ENCODE data around the gene ARHGAP42. TPM values are rescaled to one million over a fixed set of nuclear protein-coding genes. Genes with fewer than 3 reads are reported as not detected.

ARHGAP42 gene
- total and polyA plus RNA-seq, 2 of the 13 experiments (the other 11 are each of a cell fraction or from before 2014, with no cell fraction given), result 2.5 to 4.3 TPM

- no peak for TF ChIP-seq ZNF646 (CRISPR knock-in tag; IDR thresholded peaks at IDR 0.05)
- no peak for TF ChIP-seq KLF13 (CRISPR knock-in tag; IDR thresholded peaks at IDR 0.05)
- TF ChIP-seq CBX5 (CRISPR knock-in tag; IDR thresholded peaks at IDR 0.05; ENCODE audit: borderline replicate concordance), result no peak
- no peak for TF ChIP-seq ZNF512B (CRISPR knock-in tag; IDR thresholded peaks at IDR 0.05; ENCODE audit: borderline replicate concordance)
- TF ChIP-seq RFX1 (IDR thresholded peaks at IDR 0.05), result no peak
- TF ChIP-seq ZNF354B (CRISPR knock-in tag; IDR thresholded peaks at IDR 0.05), result no peak
- TF ChIP-seq, protein P1, sequence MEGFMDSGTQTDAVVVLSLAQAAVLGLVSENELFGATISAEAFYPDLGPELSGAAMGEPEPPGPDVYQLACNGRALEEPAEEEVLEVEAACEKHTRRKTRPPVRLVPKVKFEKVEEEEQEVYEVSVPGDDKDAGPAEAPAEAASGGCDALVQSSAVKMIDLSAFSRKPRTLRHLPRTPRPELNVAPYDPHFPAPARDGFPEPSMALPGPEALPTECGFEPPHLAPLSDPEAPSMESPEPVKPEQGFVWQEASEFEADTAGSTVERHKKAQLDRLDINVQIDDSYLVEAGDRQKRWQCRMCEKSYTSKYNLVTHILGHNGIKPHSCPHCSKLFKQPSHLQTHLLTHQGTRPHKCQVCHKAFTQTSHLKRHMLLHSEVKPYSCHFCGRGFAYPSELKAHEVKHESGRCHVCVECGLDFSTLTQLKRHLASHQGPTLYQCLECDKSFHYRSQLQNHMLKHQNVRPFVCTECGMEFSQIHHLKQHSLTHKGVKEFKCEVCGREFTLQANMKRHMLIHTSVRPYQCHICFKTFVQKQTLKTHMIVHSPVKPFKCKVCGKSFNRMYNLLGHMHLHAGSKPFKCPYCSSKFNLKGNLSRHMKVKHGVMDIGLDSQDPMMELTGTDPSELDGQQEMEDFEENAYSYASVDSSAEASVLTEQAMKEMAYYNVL (CRISPR knock-in tag; IDR thresholded peaks at IDR 0.05; ENCODE audit: borderline replicate concordance), result no peak
- no peak for TF ChIP-seq UBTF (CRISPR knock-in tag; IDR thresholded peaks at IDR 0.05)
- no peak for TF ChIP-seq ZNF501 (CRISPR knock-in tag; IDR thresholded peaks at IDR 0.05)
- TF ChIP-seq, protein P2, sequence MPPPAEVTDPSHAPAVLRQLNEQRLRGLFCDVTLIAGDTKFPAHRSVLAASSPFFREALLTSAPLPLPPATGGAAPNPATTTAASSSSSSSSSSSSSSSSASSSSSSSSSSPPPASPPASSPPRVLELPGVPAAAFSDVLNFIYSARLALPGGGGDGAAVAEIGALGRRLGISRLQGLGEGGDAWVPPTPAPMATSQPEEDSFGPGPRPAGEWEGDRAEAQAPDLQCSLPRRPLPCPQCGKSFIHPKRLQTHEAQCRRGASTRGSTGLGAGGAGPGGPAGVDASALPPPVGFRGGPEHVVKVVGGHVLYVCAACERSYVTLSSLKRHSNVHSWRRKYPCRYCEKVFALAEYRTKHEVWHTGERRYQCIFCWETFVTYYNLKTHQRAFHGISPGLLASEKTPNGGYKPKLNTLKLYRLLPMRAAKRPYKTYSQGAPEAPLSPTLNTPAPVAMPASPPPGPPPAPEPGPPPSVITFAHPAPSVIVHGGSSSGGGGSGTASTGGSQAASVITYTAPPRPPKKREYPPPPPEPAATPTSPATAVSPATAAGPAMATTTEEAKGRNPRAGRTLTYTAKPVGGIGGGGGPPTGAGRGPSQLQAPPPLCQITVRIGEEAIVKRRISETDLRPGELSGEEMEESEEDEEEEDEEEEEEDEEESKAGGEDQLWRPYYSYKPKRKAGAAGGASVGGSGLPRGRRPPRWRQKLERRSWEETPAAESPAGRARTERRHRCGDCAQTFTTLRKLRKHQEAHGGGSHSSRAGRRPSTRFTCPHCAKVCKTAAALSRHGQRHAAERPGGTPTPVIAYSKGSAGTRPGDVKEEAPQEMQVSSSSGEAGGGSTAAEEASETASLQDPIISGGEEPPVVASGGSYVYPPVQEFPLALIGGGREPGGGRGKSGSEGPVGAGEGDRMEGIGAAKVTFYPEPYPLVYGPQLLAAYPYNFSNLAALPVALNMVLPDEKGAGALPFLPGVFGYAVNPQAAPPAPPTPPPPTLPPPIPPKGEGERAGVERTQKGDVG (CRISPR knock-in tag; IDR thresholded peaks at IDR 0.05; ENCODE audit: borderline replicate concordance), result no peak
Observed at GRCh38 chr11:101032991-101033390, 345.9 kb downstream of the ARHGAP42 start (continued).

Measured in HepG2 (cell line).